ENCODE data around the gene P3H3. TPM values are rescaled to one million over a fixed set of nuclear protein-coding genes. Genes with fewer than 3 reads are reported as not detected.
"Not testable (repeated sequence)": the region's sequence is repeated elsewhere in the genome, so short reads cannot be mapped to it uniquely, and the experiment has no call there.

Gene P3H3
- total RNA-seq, 5 donors from 2014 or later (not counting 1 experiment from before 2014, with no cell fraction given) = 4.7 to 9.8 (median 8.0) TPM

- H3K9me3 Mint-ChIP-seq = no peaks in the 10 kb centered on the region
- no peaks in the 10 kb centered on the region for H3K9me3 ChIP-seq
- H3K27me3 ChIP-seq (replicated peaks in 1 of 2; ENCODE audit: control insufficient read depth in 2 of 2, extremely low read depth in 1 of 2, insufficient read depth in 2 of 2, low read length in 1 of 2) = no peaks in the 10 kb centered on the region
- no peaks in the 10 kb centered on the region for H3K27me3 Mint-ChIP-seq
- peaks cover under 1 to 3% (median 3%) of the 10 kb centered on the region in 3 donors for H3K4me1 Mint-ChIP-seq
- H3K36me3 ChIP-seq (ENCODE audit: control insufficient read depth in 2 of 2, extremely low read depth in 1 of 2, insufficient read depth in 1 of 2, low read length in 1 of 2) = peaks cover 30 to 87% of the 10 kb centered on the region in 2 donors
- H3K27ac Mint-ChIP-seq = no peak overlapping the region
- WGBS (ENCODE audit: insufficient coverage) = 97% methylated on average over 8 of the region's 9 CpGs
- ChIA-PET CTCF (no interaction called here), POLR2A (interaction anchor here in 1 of 2 donors (0.5 kb wide), 1 partner anchor 319 kb away, joined by 5 read pairs; no protein-coding TSS in a partner anchor)
- H3K4me3 ChIP-seq (ENCODE audit: control insufficient read depth in 1 of 2, extremely low read depth in 1 of 2, low read length in 1 of 2) = no peak overlapping the region
- DNase-seq (no peak), ATAC-seq (replicated peaks in 1 of 4) (no peak)
- H3K4me3 Mint-ChIP-seq = no peak overlapping the region
- peaks cover 0 to 3% of the 10 kb centered on the region in 2 experiments for H3K4me1 ChIP-seq (ENCODE audit: control insufficient read depth in 1 of 2, extremely low read depth in 1 of 2, insufficient read depth in 2 of 2, low read length in 2 of 2)
- peaks cover 53% of the 10 kb centered on the region for H3K36me3 Mint-ChIP-seq
- no peak overlapping the region for H3K27ac ChIP-seq (ENCODE audit: low read length)
Measured at GRCh38 chr12:6861391-6861790, 33.2 kb downstream of the P3H3 start.

DNA sequence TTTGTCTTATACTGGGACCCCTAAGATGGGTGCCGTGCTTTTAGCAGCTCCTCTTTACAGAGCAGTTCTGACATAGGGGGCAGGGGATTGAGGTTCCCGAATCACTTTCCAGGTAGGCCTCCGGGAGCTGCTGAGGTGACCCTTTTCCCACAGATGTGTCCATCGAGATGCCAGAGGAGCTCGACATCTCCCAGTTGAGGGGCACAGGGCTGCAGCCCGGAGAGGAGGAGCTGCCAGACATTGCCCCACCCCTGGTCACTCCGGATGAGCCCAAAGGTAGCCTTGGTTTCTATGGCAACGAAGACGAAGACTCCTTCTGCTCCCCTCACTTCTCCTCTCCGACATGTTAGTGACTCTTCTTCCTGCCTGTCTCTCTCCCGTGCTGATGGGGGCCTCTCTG, 34.8 kb downstream of the P3H3 start:
- Histone ChIP-seq H3K9me3 (no peaks in the 10 kb centered on the region), H3K36me3 (ENCODE audit: control insufficient read depth in 2 of 2, extremely low read depth in 1 of 2, insufficient read depth in 1 of 2, low read length in 1 of 2) (peaks cover 30 to 71% of the 10 kb centered on the region in 2 donors), H3K4me3 (ENCODE audit: control insufficient read depth in 1 of 2, extremely low read depth in 1 of 2, low read length in 1 of 2) (no peak overlapping the region), H3K4me1 (ENCODE audit: control insufficient read depth in 1 of 2, extremely low read depth in 1 of 2, insufficient read depth in 2 of 2, low read length in 2 of 2) (peaks cover 0 to 12% of the 10 kb centered on the region in 2 experiments), H3K27me3 (replicated peaks in 1 of 2; ENCODE audit: control insufficient read depth in 2 of 2, extremely low read depth in 1 of 2, insufficient read depth in 2 of 2, low read length in 1 of 2) (no peaks in the 10 kb centered on the region), H3K27ac (ENCODE audit: low read length) (no peak overlapping the region)
- H3K27ac Mint-ChIP-seq = no peak overlapping the region
- WGBS (ENCODE audit: insufficient coverage) = 98% methylated on average over 11 of the region's 11 CpGs
- no peak for DNase-seq
- H3K36me3 Mint-ChIP-seq = peaks cover 40% of the 10 kb centered on the region
- ChIA-PET CTCF (no interaction called here), POLR2A (interaction anchor here (0.5 to 0.6 kb wide), 2 partner anchors 50 to 159 kb away, joined by 3 to 7 read pairs; no protein-coding TSS in a partner anchor)
- H3K4me1 Mint-ChIP-seq = peaks cover 6 to 9% (median 8%) of the 10 kb centered on the region in 3 donors
- ATAC-seq (replicated peaks in 1 of 4) = no peak
- H3K9me3 Mint-ChIP-seq = no peaks in the 10 kb centered on the region
- H3K27me3 Mint-ChIP-seq = no peaks in the 10 kb centered on the region
- no peak overlapping the region for H3K4me3 Mint-ChIP-seq

DNA sequence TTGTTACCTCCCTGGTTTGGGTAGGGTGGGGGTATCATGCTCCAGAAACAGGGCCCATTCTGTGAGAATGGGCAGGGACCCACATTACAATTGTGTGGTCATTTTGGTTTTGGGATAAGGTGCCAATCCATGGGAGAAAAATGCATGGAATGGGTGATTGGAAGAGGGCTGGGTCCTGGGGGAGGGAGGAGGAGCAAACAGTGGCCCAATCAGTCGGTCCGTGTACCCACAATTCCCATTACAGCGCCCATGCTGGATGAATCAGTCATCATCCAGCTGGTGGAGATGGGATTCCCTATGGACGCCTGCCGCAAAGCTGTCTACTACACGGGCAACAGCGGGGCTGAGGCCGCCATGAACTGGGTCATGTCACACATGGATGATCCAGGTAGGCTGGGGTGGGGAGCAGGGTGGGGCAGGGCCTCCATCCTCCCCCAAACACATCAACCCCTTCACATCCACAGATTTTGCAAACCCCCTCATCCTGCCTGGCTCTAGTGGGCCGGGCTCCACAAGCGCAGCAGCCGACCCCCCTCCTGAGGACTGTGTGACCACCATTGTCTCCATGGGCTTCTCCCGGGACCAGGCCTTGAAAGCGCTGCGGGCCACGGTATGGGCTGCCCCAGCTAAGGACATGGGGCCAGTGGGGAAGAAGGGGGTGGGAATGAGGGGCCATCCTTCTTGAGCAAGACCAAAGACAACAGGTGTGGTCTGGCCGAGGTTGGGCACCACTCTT, 35.5 kb downstream of the P3H3 start:
- ChIA-PET CTCF (no interaction called here), POLR2A (interaction anchor here in 1 of 2 donors (0.5 kb wide), 1 partner anchor 160 kb away, joined by 3 read pairs; no protein-coding TSS in a partner anchor)
- H3K27me3 ChIP-seq (replicated peaks in 1 of 2; ENCODE audit: control insufficient read depth in 2 of 2, extremely low read depth in 1 of 2, insufficient read depth in 2 of 2, low read length in 1 of 2) = no peaks in the 10 kb centered on the region
- ATAC-seq (replicated peaks in 1 of 4) (no peak), DNase-seq (no peak)
- peaks cover 3 to 19% of the 10 kb centered on the region in 2 experiments for H3K4me1 ChIP-seq (ENCODE audit: control insufficient read depth in 1 of 2, extremely low read depth in 1 of 2, insufficient read depth in 2 of 2, low read length in 2 of 2)
- Mint-ChIP-seq H3K27me3 (no peaks in the 10 kb centered on the region), H3K4me3 (no peak overlapping the region), H3K36me3 (peaks cover 40% of the 10 kb centered on the region), H3K27ac (no peak overlapping the region), H3K4me1 (peaks cover 12 to 16% (median 15%) of the 10 kb centered on the region in 3 donors), H3K9me3 (no peaks in the 10 kb centered on the region)
- peaks cover 27 to 64% of the 10 kb centered on the region in 2 donors for H3K36me3 ChIP-seq (ENCODE audit: control insufficient read depth in 2 of 2, extremely low read depth in 1 of 2, insufficient read depth in 1 of 2, low read length in 1 of 2)
- H3K4me3 ChIP-seq (ENCODE audit: control insufficient read depth in 1 of 2, extremely low read depth in 1 of 2, low read length in 1 of 2) = no peak overlapping the region
- H3K27ac ChIP-seq (ENCODE audit: low read length) = no peak overlapping the region
- WGBS (ENCODE audit: insufficient coverage) = 96% methylated on average over 8 of the region's 16 CpGs
- no peaks in the 10 kb centered on the region for H3K9me3 ChIP-seq

DNA sequence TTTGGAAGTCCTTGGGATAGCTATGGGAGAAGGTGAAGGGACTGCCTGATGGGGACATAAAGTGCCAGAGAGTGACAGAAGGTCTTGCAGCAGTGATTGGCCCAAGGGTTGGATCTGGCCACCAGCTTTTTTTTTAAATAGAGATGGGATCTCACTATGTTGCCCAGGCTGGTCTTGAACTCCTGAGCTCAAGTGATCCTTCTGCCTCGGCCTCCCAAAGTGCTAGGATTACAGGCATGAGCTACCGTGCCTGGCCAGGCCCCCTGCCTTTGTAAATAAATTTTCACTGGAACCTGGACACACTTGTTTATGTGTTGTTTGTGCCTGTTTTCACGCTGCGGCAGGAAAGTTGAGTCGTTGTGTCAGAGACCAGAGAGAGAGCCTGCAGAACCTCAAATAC, 37.1 kb downstream of the P3H3 start:
- not testable (repeated sequence) for H3K27me3 ChIP-seq (replicated peaks in 1 of 2; ENCODE audit: control insufficient read depth in 2 of 2, extremely low read depth in 1 of 2, insufficient read depth in 2 of 2, low read length in 1 of 2); H3K4me3 ChIP-seq (ENCODE audit: control insufficient read depth in 1 of 2, extremely low read depth in 1 of 2, low read length in 1 of 2); DNase-seq; ATAC-seq (replicated peaks in 1 of 4); H3K9me3 Mint-ChIP-seq; H3K9me3 ChIP-seq; H3K27ac ChIP-seq (ENCODE audit: low read length); H3K27me3 Mint-ChIP-seq
- peaks cover 26 to 32% (median 30%) of the 10 kb centered on the region in 3 donors for H3K4me1 Mint-ChIP-seq
- CTCF ChIA-PET = interaction anchor here in 1 of 2 donors (0.9 to 1.3 kb wide), 2 partner anchors 13 to 42 kb away, joined by 3 to 5 read pairs; no protein-coding TSS in a partner anchor
- H3K36me3 ChIP-seq (ENCODE audit: control insufficient read depth in 2 of 2, extremely low read depth in 1 of 2, insufficient read depth in 1 of 2, low read length in 1 of 2) = peaks cover 23 to 60% of the 10 kb centered on the region in 2 donors
- H3K36me3 Mint-ChIP-seq = peaks cover 43% of the 10 kb centered on the region
- H3K4me3 Mint-ChIP-seq = peak overlapping the region; percentile 18 to 49 (median 20)
- WGBS (ENCODE audit: insufficient coverage) = 100% methylated on average over 1 of the region's 5 CpGs
- POLR2A ChIA-PET = interaction anchor here in 1 of 2 donors (0.5 kb wide), 1 partner anchor 75 kb away, joined by 3 read pairs; no protein-coding TSS in a partner anchor
- H3K4me1 ChIP-seq (ENCODE audit: control insufficient read depth in 1 of 2, extremely low read depth in 1 of 2, insufficient read depth in 2 of 2, low read length in 2 of 2) = peaks cover 6 to 34% of the 10 kb centered on the region in 2 experiments
- peak overlapping the region; percentile 13 to 69 for H3K27ac Mint-ChIP-seq

DNA sequence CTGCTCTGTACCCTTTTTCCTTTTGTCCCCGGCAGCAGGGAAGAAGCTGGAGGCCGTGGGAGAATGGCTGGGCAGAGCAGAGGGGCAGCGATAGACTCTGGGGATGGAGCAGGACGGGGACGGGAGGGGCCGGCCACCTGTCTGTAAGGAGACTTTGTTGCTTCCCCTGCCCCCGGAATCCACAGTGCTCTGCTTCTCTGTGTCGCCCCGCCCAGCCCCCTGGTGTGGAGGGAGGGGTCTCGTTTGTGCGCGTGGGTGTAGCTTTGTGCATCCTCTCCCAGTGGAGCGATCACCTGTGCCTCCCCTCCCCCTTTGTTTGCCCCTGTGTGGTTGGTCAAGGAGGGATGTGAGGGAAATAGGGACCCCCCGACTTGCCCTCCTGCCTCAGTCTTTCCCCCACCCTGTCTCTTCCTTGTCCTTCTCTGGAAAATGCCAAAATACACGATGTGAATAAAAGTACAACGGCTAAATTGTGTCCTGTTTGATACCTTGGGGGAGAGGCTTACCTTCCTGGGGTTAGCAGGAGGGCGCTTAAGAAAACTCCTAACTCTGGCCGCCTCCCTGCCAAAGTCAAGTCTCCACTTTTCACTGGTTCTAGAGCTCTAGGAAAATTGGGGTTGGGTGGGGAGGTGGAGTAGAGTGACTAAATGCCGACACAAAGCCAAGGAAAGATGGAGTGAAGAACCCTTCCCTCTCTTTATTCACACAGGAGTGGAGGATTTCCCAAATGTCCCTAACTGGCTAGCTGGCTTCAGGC, 38.1 kb downstream of the P3H3 start:
- no peak for ATAC-seq (replicated peaks in 1 of 4)
- Histone ChIP-seq H3K4me3 (ENCODE audit: control insufficient read depth in 1 of 2, extremely low read depth in 1 of 2, low read length in 1 of 2) (peak overlapping the region in 1 of 2 donors; percentile 65), H3K27me3 (replicated peaks in 1 of 2; ENCODE audit: control insufficient read depth in 2 of 2, extremely low read depth in 1 of 2, insufficient read depth in 2 of 2, low read length in 1 of 2) (no peaks in the 10 kb centered on the region), H3K36me3 (ENCODE audit: control insufficient read depth in 2 of 2, extremely low read depth in 1 of 2, insufficient read depth in 1 of 2, low read length in 1 of 2) (peaks cover 17 to 59% of the 10 kb centered on the region in 2 donors), H3K27ac (ENCODE audit: low read length) (peak overlapping the region; percentile 86), H3K4me1 (ENCODE audit: control insufficient read depth in 1 of 2, extremely low read depth in 1 of 2, insufficient read depth in 2 of 2, low read length in 2 of 2) (peaks cover 10 to 43% of the 10 kb centered on the region in 2 experiments), H3K9me3 (no peaks in the 10 kb centered on the region)
- Mint-ChIP-seq H3K4me1 (peaks cover 37 to 42% (median 40%) of the 10 kb centered on the region in 3 donors), H3K4me3 (peak overlapping the region; percentile 86 to 92 (median 87)), H3K36me3 (peaks cover 38% of the 10 kb centered on the region), H3K27ac (peak overlapping the region; percentile 91), H3K27me3 (no peaks in the 10 kb centered on the region), H3K9me3 (no peaks in the 10 kb centered on the region)
- ChIA-PET POLR2A (interaction anchor here (0.7 to 1.4 kb wide), 2 partner anchors 14 to 151 kb away, joined by 5 to 6 read pairs; partner anchors contain the start of gene USP5 (in 1 of the 2)), CTCF (interaction anchor here (0.6 to 1.5 kb wide), 9 partner anchors 8 to 241 kb away, joined by 3 to 8 read pairs (median 5); partner anchors contain the start of genes CDCA3 (in 1 of the 2), USP5 (in 1 of the 2) and ZNF384 (in 1 of the 2))
- DNase-seq = no peak
- 83% methylated on average over 1 of the region's 19 CpGs for WGBS (ENCODE audit: insufficient coverage)
